H1 (cell line): ENCODE measurements around the gene SGO1. TPM values are rescaled to one million over a fixed set of nuclear protein-coding genes. Genes with fewer than 3 reads are reported as not detected.

ENCODE experiments used
- polyA plus RNA-seq, 7 experiments: library from polyadenylated mRNA; depleted of rRNA in 3 of 7; stranded (reverse) in 5 of 7; unstranded in 2 of 7; fragments of >200 nt in 5 of 7; fragments of 200-250 nt in 2 of 7; gene quantifications; 1 replicate in 5 of 7; 2 replicates in 1 of 7; 4 replicates in 1 of 7; pipeline versions ENCODE4 v1.2.1 to v1.2.3, GENCODE V29; 2011 to 2013; ENCODE audit warnings: missing spikeins in 2 of 7, mixed read lengths in 2 of 7
- total RNA-seq: library from RNA; stranded (reverse); fragmentation: NEBNext Ultra II Directional; extraction: Animal tissue kit (Norgen Biotek cat#: 25700); gene quantifications from 2 replicates; pipeline ENCODE4 v1.2.1, GENCODE V29; 2021
- TF ChIP-seq, protein P1 (sequence below), 3 experiments: IDR thresholded peaks; 1 replicate in 2 of 3; 2 replicates in 1 of 3; pipeline versions ENCODE4 v1.5.1 to v1.6.1; 2011; ENCODE audit warnings: low read length in 3 of 3, mild to moderate bottlenecking in 3 of 3, inconsistent platforms in 2 of 3, low read depth in 1 of 3, moderate library complexity in 1 of 3; ENCODE audit not compliant: insufficient read depth in 1 of 3; ENCODE audit errors: control extremely low read depth in 1 of 3

SGO1 gene
- total and polyA plus RNA-seq, 2 of the 8 experiments (the other 6 are each of a cell fraction or from before 2014, with no cell fraction given), result 6.9 to 36.4 TPM

DNA sequence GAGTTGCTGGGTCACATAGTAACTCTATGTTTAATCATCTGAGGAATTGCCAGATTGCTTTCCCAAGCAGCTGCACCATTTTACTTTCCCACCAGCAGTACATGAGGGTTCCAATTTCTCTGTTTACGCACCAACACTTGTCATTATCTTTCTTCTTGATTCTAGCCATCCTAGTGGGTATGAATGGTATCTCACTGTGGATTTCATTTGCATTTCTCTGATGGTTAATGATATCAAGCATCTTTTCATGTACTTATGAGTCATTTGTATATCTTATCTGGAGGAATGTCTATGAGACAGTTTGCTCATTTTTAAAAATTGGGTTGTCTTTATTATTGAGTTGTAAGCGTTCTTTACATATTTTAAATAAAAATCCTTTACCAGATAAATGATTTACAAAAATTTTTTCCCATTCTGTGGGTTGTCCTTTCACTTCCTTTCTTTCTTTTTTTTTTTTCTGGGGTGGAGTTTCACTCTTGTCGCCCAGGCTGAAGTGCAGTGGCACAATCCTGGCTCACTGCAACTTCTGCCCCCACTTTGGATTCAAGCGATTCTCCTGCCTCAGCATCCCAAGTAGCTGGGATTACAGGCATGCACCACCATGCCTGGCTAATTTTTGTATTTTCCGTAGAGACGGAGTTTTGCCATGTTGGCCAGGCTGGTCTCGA is 8.9 kb upstream of the SGO1 start (continued):
- TF ChIP-seq, protein P1, sequence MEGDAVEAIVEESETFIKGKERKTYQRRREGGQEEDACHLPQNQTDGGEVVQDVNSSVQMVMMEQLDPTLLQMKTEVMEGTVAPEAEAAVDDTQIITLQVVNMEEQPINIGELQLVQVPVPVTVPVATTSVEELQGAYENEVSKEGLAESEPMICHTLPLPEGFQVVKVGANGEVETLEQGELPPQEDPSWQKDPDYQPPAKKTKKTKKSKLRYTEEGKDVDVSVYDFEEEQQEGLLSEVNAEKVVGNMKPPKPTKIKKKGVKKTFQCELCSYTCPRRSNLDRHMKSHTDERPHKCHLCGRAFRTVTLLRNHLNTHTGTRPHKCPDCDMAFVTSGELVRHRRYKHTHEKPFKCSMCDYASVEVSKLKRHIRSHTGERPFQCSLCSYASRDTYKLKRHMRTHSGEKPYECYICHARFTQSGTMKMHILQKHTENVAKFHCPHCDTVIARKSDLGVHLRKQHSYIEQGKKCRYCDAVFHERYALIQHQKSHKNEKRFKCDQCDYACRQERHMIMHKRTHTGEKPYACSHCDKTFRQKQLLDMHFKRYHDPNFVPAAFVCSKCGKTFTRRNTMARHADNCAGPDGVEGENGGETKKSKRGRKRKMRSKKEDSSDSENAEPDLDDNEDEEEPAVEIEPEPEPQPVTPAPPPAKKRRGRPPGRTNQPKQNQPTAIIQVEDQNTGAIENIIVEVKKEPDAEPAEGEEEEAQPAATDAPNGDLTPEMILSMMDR (IDR thresholded peaks at IDR 0.05; ENCODE audit: control extremely low read depth in 1 of 3, insufficient read depth in 1 of 3, low read depth in 1 of 3, low read length in 3 of 3), result no peak
